ENCODE results near the gene CHRNA1.

Gene CHRNA1

GRCh38 chr2:174764280-174765255, at the start of gene CHRNA1:
Gene CHRNA1 (minus strand): TSS chr2:174764472. CDS start chr2:174764394, 78 bp downstream.
- DNase-seq = no peak

GRCh38 chr2:174812037-174812436, 47.8 kb upstream of the CHRNA1 start:
- DNase-seq = no peak

GRCh38 chr2:174807931-174808330, 43.7 kb upstream of the CHRNA1 start:
- DNase-seq = no peak

GRCh38 chr2:174805803-174806202, 41.5 kb upstream of the CHRNA1 start:
- DNase-seq = no peak

GRCh38 chr2:174802459-174802858, 38.2 kb upstream of the CHRNA1 start:
- DNase-seq = no peak

- no peak for DNase-seq
Observed at GRCh38 chr2:174800436-174801205, 36.3 kb upstream of the CHRNA1 start.

GRCh38 chr2:174798801-174799200, 34.5 kb upstream of the CHRNA1 start:
- no peak for DNase-seq

GRCh38 chr2:174797781-174798276, 33.6 kb upstream of the CHRNA1 start:
- no peak for DNase-seq

- no peak for DNase-seq
Observed at GRCh38 chr2:174796319-174796771, 32.1 kb upstream of the CHRNA1 start.

GRCh38 chr2:174794851-174795374, 30.6 kb upstream of the CHRNA1 start:
- DNase-seq = no peak

GRCh38 chr2:174792309-174793025, 28.2 kb upstream of the CHRNA1 start:
- no peak for DNase-seq

GRCh38 chr2:174791746-174792280, 27.5 kb upstream of the CHRNA1 start:
- DNase-seq = no peak

- no peak for DNase-seq
Observed at GRCh38 chr2:174791020-174791419, 26.7 kb upstream of the CHRNA1 start.

GRCh38 chr2:174789001-174789400, 24.7 kb upstream of the CHRNA1 start:
- DNase-seq = no peak

GRCh38 chr2:174788291-174788929, 24.1 kb upstream of the CHRNA1 start:
- no peak for DNase-seq

- no peak for DNase-seq
Observed at GRCh38 chr2:174787487-174788205, 23.4 kb upstream of the CHRNA1 start.

- no peak for DNase-seq
Observed at GRCh38 chr2:174786066-174786725, 21.9 kb upstream of the CHRNA1 start.

GRCh38 chr2:174785481-174785880, 21.2 kb upstream of the CHRNA1 start:
- no peak for DNase-seq

- DNase-seq = no peak
Observed at GRCh38 chr2:174784909-174785308, 20.6 kb upstream of the CHRNA1 start.

- no peak for DNase-seq
Observed at GRCh38 chr2:174784316-174784715, 20.0 kb upstream of the CHRNA1 start.

All from stimulated activated CD4-positive, alpha-beta T cell treated with anti-CD3 and anti-CD28 coated beads, Interleukin-4, amount 100 ng/mL, for 4 hours (primary cell).